ENCODE results near the gene IPO7. TPM values are rescaled to one million over a fixed set of nuclear protein-coding genes. Genes with fewer than 3 reads are reported as not detected.
A peak's percentile ranks its signal among the peaks of the same experiment; 100 is the strongest.

IPO7 gene
- total and polyA plus RNA-seq, 2 of the 13 experiments (the other 11 are each of a cell fraction or from before 2014, with no cell fraction given): 59.4 to 98.4 TPM

DNA sequence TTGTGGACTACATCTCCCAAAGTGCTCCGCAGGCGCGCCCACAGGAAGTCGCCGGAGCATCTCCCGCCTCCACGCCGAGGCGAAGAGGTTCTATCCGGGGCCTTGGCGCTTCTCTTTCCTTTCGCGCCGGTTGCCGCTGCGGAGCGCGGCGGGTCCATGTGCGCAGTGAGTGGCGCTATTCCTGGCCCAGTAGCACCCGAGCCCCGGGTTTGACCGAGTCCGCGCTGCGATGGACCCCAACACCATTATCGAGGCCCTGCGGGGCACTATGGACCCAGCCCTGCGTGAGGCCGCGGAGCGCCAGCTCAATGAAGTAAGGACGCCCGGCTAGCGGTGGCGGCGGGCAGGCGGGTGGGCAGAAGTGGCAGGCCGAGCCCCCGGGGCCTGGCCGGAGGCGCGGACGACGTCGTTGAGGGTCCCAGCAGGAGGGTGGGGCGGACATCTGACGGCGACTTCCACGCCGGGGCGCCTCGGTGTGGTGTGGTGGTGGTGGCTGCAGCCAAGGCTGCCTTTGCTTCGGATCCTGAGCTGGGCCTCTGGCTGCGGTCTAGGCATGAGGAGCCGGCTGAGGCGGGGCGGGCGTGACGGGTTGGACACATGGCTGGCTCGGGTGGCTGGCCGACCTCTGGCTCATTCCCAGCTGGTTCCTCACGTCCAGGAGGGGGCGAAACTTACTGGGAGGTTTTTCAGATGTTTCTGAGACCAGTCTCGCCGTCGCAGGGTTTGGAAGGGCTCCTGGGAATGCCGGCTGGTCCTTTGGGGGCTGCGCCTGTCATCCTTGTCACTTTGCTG lies at the start of gene IPO7 (continued):
- TF ChIP-seq MXD4 (CRISPR knock-in tag; IDR thresholded peaks at IDR 0.05) (peak; percentile 95), KDM6A (CRISPR knock-in tag; IDR thresholded peaks at IDR 0.05; ENCODE audit: low read depth) (no peak), TCF7 (IDR thresholded peaks at IDR 0.05; ENCODE audit: low read depth) (no peak), ZNF572 (CRISPR knock-in tag; IDR thresholded peaks at IDR 0.05) (no peak), MAFG (CRISPR knock-in tag; IDR thresholded peaks at IDR 0.05) (no peak), JUNB (CRISPR knock-in tag; IDR thresholded peaks at IDR 0.05; ENCODE audit: borderline replicate concordance) (no peak), NR2F1 (CRISPR knock-in tag; IDR thresholded peaks at IDR 0.05) (peak in 1 of 2 experiments; percentile 34; a peak in 1 of 4 replicates), ZNF292 (CRISPR knock-in tag; IDR thresholded peaks at IDR 0.05; ENCODE audit: borderline replicate concordance, low read depth) (0 out of 2 replicates have a peak, but pooled peaks have one; percentile 45), NR2F6 (IDR thresholded peaks at IDR 0.05) (no peak), NR2F6 (CRISPR knock-in tag; IDR thresholded peaks at IDR 0.05) (no peak), ZFP36L2 (CRISPR knock-in tag; IDR thresholded peaks at IDR 0.05) (no peak), HIVEP1 (CRISPR knock-in tag; IDR thresholded peaks at IDR 0.05) (peak; percentile 89), SKI (IDR thresholded peaks at IDR 0.05; ENCODE audit: partially characterized antibody) (peak; percentile 19), ZNF180 (CRISPR knock-in tag; IDR thresholded peaks at IDR 0.05; ENCODE audit: borderline replicate concordance, low read depth) (0 out of 2 replicates have a peak, but pooled peaks have one; percentile 63), ZNF614 (CRISPR knock-in tag; IDR thresholded peaks at IDR 0.05; ENCODE audit: borderline replicate concordance) (peak; percentile 18; the same call in 1 of the 2 replicates)
- TF ChIP-seq, protein P1, sequence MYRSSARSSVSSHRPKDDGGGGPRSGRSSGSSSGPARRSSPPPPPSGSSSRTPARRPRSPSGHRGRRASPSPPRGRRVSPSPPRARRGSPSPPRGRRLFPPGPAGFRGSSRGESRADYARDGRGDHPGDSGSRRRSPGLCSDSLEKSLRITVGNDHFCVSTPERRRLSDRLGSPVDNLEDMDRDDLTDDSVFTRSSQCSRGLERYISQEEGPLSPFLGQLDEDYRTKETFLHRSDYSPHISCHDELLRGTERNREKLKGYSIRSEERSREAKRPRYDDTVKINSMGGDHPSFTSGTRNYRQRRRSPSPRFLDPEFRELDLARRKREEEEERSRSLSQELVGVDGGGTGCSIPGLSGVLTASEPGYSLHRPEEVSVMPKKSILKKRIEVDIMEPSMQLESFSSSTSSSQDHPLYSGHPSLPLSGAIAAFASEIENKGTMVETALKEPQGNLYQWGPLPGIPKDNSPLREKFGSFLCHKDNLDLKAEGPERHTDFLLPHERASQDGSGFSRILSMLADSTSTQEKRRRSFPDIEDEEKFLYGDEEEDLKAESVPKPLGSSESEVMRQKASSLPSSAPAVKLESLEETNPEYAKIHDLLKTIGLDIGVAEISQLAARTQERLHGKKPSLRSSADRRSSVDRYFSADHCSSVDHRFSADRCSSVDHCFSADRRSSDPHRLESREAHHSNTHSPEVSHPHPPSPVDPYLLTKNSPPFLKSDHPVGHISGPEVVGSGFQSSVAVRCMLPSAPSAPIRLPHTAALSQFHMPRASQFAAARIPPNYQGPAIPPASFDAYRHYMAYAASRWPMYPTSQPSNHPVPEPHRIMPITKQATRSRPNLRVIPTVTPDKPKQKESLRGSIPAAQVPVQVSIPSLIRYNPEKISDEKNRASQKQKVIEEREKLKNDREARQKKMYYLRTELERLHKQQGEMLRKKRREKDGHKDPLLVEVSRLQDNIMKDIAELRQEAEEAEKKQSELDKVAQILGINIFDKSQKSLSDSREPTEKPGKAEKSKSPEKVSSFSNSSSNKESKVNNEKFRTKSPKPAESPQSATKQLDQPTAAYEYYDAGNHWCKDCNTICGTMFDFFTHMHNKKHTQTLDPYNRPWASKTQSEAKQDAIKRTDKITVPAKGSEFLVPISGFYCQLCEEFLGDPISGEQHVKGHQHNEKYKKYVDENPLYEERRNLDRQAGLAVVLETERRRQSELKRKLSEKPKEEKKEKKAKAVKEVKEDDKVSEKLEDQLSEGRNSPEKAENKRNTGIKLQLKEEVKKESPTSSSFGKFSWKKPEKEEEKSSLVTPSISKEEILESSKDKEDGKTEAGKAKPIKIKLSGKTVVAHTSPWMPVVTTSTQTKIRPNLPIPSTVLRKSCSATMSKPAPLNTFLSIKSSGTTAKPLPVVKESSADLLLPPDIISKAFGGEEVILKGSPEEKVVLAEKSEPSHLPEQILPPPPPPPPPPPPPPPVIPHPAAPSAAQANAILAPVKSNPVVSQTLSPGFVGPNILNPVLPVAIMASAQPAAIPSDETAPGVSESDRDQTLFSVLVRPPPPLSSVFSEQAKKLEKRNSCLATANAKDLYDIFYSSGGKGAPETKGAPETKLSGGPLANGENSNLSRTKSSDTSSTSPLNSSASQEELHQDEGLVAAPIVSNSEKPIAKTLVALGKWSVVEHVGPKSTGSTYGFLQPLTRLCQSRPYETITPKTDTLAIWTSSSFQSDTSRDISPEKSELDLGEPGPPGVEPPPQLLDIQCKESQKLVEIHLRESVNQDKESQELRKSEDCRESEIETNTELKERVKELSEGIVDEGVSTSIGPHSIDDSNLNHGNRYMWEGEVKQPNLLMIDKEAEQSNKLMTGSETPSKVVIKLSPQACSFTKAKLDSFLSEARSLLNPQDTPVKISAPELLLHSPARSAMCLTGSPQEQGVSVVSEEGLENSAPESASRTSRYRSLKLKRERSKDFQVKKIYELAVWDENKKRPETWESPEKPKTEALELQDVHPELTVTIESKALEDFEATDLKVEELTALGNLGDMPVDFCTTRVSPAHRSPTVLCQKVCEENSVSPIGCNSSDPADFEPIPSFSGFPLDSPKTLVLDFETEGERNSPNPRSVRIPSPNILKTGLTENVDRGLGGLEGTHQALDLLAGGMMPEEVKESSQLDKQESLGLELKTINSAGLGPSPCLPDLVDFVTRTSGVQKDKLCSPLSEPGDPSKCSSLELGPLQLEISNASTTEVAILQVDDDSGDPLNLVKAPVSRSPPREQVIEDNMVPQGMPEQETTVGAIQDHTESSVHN (CRISPR knock-in tag; IDR thresholded peaks at IDR 0.05): 0 out of 2 replicates have a peak, but pooled peaks have one; percentile 20
- TF ChIP-seq, protein P2, sequence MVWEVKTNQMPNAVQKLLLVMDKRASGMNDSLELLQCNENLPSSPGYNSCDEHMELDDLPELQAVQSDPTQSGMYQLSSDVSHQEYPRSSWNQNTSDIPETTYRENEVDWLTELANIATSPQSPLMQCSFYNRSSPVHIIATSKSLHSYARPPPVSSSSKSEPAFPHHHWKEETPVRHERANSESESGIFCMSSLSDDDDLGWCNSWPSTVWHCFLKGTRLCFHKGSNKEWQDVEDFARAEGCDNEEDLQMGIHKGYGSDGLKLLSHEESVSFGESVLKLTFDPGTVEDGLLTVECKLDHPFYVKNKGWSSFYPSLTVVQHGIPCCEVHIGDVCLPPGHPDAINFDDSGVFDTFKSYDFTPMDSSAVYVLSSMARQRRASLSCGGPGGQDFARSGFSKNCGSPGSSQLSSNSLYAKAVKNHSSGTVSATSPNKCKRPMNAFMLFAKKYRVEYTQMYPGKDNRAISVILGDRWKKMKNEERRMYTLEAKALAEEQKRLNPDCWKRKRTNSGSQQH (CRISPR knock-in tag; IDR thresholded peaks at IDR 0.05; ENCODE audit: low read depth): peak; percentile 10; the same call in 1 of the 2 replicates
- TF ChIP-seq, protein P3, sequence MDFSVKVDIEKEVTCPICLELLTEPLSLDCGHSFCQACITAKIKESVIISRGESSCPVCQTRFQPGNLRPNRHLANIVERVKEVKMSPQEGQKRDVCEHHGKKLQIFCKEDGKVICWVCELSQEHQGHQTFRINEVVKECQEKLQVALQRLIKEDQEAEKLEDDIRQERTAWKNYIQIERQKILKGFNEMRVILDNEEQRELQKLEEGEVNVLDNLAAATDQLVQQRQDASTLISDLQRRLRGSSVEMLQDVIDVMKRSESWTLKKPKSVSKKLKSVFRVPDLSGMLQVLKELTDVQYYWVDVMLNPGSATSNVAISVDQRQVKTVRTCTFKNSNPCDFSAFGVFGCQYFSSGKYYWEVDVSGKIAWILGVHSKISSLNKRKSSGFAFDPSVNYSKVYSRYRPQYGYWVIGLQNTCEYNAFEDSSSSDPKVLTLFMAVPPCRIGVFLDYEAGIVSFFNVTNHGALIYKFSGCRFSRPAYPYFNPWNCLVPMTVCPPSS (IDR thresholded peaks at IDR 0.05): no peak
- TF ChIP-seq, protein P4, sequence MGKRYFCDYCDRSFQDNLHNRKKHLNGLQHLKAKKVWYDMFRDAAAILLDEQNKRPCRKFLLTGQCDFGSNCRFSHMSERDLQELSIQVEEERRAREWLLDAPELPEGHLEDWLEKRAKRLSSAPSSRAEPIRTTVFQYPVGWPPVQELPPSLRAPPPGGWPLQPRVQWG (CRISPR knock-in tag; IDR thresholded peaks at IDR 0.05; ENCODE audit: borderline replicate concordance, low read depth): no peak

Measured in HepG2 (cell line).